ENCODE results near the gene KLKB1. TPM values are rescaled to one million over a fixed set of nuclear protein-coding genes. Genes with fewer than 3 reads are reported as not detected.

KLKB1 gene
- polyA plus RNA-seq, 1 of the 3 experiments (the other 2 are of a cell fraction), result 0.12 TPM

DNA sequence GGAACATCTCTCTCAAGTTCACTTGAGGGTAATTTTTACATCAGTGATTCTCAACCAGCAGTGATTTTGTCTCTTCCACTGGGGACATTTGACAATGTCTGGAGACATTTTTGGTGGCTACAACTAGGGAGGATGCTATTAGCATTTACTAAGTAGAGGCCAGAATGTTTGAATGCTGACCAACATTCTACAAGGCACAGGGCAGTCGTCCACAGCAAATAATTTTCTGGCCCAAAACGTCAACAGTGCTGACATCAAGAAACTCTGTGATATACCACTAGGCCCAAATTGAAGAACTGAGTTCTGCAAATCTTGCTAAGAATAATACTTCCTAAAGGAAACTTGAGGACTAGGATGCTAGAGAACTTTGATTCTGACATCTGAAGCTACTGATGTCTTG is 7.1 kb downstream of the KLKB1 start:
- Histone ChIP-seq H3K27me3 (ENCODE audit: insufficient read depth) (no peaks in the 10 kb centered on the region), H3K4me1 (ENCODE audit: control insufficient read depth in 1 of 2, insufficient read depth in 2 of 2, low read depth in 1 of 2, low read length in 1 of 2) (no peaks in the 10 kb centered on the region), H2AFZ (ENCODE audit: low read depth) (no peak overlapping the region), H3K4me2 (no peak overlapping the region), H3F3A (replicated peaks; ENCODE audit: insufficient read depth) (no peaks in the 10 kb centered on the region), H3K36me3 (replicated peaks in 1 of 2; ENCODE audit: control insufficient read depth in 1 of 2, insufficient read depth in 2 of 2, low read length in 1 of 2) (no peaks in the 10 kb centered on the region), H3K79me2 (ENCODE audit: insufficient read depth) (no peaks in the 10 kb centered on the region), H3K9me3 (no peaks in the 10 kb centered on the region), H3K9ac (no peak overlapping the region), H3K4me3 (ENCODE audit: low read depth in 2 of 2, low read length in 1 of 2) (no peak overlapping the region), H3K9me2 (no peaks in the 10 kb centered on the region), H3K27ac (ENCODE audit: low read depth in 2 of 2, low read length in 1 of 2) (no peak overlapping the region), H4K20me1 (ENCODE audit: insufficient read depth) (no peaks in the 10 kb centered on the region)
- DNase-seq, result no peak
- CTCF ChIA-PET, result interaction anchor here (1.1 kb wide), 1 partner anchor 62 kb away, joined by 3 read pairs; no protein-coding TSS in a partner anchor
- WGBS (ENCODE audit: low lambda C conversion rate), result 11% methylated on average over 2 of the region's 2 CpGs
- POLR2A ChIA-PET, result no interaction called here
- TF ChIP-seq YY1 (IDR thresholded peaks at IDR 0.05; ENCODE audit: low read depth) (no peak), PBX3 (IDR thresholded peaks at IDR 0.05) (no peak), FOSL2 (IDR thresholded peaks at IDR 0.05; ENCODE audit: borderline replicate concordance, low read depth) (no peak), FOXJ3 (CRISPR knock-in tag; IDR thresholded peaks at IDR 0.05) (no peak), RFX5 (IDR thresholded peaks at IDR 0.05; ENCODE audit: low read length) (no peak), SMC3 (IDR thresholded peaks at IDR 0.05; ENCODE audit: low read depth, low read length) (no peak), ZBTB33 (IDR thresholded peaks at IDR 0.05; ENCODE audit: borderline replicate concordance, low read depth) (no peak), RAD21 (IDR thresholded peaks at IDR 0.05; ENCODE audit: low read length) (no peak), MXI1 (IDR thresholded peaks at IDR 0.05; ENCODE audit: low read depth, low read length) (no peak), JUND (IDR thresholded peaks at IDR 0.05) (no peak), TEAD4 (IDR thresholded peaks at IDR 0.05; ENCODE audit: borderline replicate concordance, insufficient read depth) (no peak)
- TF ChIP-seq, protein P1, sequence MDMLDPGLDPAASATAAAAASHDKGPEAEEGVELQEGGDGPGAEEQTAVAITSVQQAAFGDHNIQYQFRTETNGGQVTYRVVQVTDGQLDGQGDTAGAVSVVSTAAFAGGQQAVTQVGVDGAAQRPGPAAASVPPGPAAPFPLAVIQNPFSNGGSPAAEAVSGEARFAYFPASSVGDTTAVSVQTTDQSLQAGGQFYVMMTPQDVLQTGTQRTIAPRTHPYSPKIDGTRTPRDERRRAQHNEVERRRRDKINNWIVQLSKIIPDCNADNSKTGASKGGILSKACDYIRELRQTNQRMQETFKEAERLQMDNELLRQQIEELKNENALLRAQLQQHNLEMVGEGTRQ (IDR thresholded peaks at IDR 0.05; ENCODE audit: borderline replicate concordance, low read depth, low read length), result no peak
- TF ChIP-seq, protein P2, sequence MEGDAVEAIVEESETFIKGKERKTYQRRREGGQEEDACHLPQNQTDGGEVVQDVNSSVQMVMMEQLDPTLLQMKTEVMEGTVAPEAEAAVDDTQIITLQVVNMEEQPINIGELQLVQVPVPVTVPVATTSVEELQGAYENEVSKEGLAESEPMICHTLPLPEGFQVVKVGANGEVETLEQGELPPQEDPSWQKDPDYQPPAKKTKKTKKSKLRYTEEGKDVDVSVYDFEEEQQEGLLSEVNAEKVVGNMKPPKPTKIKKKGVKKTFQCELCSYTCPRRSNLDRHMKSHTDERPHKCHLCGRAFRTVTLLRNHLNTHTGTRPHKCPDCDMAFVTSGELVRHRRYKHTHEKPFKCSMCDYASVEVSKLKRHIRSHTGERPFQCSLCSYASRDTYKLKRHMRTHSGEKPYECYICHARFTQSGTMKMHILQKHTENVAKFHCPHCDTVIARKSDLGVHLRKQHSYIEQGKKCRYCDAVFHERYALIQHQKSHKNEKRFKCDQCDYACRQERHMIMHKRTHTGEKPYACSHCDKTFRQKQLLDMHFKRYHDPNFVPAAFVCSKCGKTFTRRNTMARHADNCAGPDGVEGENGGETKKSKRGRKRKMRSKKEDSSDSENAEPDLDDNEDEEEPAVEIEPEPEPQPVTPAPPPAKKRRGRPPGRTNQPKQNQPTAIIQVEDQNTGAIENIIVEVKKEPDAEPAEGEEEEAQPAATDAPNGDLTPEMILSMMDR (IDR thresholded peaks at IDR 0.05), result no peak

Measured in SK-N-SH (cell line).